Fibroblast of skin of left biceps (primary cell): ENCODE data around the gene ZNF304.
"Not testable (repeated sequence)": the region's sequence is repeated elsewhere in the genome, so short reads cannot be mapped to it uniquely, and the experiment has no call there.

Source experiments
- DNase-seq, 2 experiments: peaks; one replicate each; pipeline ENCODE4 v3.0.0-alpha.2; 2013; ENCODE audit warnings: low read depth in 2 of 2

The ZNF304 gene

GRCh38 chr19:57362419-57362818 lies 11.3 kb downstream of the ZNF304 start:
- DNase-seq, result no peak

DNA sequence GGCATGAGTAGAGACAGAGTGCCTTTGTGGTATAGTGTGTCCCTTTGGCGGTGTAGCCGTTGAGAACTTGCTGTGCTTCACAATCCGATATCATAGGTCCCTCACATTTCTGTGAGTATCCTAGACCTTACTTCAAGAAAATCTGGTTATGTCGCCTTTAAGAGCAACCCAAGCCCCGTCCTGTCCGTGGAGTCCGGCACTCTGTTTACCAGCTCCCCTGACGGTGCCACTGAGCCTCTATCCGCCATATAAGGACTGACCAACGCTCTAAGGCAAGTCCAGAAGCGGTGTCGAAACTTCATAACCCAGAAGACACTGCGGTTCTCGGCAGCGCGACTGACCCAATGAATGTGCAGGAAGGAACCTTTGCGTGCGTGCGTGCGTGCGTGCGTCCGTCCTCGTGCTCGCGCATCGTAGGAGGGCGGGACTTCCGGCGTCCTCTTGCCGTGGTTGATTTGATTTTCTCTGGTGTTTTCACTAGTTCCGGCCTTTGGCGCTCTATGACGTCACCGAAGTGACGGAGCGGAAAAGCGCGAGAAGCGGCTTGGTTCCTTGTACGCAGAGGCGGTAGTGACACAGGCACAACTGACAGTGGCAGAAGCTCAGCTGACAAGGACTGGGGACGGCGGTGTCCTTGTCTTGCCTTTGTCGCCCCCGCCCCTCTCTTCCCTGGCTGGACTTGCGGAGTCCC lies 12.1 kb downstream of the ZNF304 start, which contains the start of the genes TRAPPC2B and ZNF547:
Gene TRAPPC2B, plus strand, starts transcription at position 555 of the 691 bp plus-strand sequence. CDS start 1,283 bp downstream, outside the sequence.
Gene ZNF547, plus strand, starts transcription at position 555 of the 691 bp plus-strand sequence. CDS start 5,005 bp downstream, outside the sequence.
- DNase-seq, result peak; percentile 99

DNA sequence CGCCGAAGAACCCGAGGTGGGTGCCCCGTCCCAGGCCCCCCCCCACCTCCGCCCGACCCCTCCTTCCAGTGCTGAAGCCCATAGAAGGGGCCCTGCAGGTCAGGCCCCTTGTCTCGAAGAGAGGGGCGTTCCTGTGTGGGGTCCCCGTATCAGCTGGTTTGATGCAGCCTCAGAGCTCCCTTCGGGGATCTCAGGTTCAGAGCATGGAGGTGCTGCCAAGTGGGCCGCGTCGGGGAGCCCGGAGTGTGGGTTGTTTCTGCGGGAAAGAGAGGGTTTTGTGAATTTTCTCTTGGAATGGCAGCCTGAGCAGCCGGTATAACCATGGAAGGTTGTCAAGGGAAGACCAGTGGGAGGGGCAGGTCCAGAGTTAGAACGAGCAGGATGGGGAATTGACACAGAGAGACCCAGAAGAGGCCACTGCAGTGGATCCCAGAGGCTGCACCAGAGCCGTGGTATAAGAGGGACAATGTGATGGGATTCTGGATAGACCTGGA lies 12.7 kb downstream of the ZNF304 start:
- DNase-seq, result no peak

DNA sequence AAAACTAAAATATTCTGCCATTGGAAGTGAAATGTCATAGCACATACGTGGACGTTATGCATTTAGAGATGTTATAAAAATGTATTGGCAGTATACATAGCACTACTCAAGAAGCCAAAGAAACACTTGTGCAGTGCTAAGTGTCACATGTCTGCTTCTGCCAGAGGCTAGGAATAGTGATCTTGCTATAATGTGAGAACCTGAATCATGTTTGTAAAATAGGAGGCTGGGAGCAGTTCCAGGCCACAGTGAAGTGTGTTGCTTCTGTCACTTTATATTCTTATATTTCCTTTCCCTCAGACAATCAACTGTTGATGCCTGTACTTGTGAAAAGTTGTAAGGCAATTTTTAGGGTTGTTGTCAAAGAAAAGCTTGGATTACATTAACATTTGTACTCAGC lies 15.7 kb downstream of the ZNF304 start:
- DNase-seq, result no peak

DNA sequence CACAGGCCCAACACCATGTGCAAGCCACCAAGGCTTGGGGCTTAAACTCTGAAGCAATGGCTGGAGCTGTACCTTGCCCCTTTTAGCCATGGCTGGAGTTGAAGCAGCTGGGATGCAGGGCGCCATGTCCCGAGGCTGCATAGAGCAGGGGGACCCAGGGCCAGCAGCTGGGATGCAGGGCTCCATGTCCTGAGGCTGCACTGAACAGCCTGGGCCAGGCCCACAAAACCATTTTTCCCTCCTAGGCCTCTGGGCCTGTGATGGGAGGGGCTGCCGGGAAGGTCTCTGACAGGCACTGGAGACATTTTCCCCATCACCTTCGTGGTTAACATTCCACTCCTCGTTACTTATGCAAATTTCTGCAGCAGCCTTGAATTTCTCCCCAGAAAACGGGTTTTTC lies 23.1 kb downstream of the ZNF304 start:
- no peak for DNase-seq

DNA sequence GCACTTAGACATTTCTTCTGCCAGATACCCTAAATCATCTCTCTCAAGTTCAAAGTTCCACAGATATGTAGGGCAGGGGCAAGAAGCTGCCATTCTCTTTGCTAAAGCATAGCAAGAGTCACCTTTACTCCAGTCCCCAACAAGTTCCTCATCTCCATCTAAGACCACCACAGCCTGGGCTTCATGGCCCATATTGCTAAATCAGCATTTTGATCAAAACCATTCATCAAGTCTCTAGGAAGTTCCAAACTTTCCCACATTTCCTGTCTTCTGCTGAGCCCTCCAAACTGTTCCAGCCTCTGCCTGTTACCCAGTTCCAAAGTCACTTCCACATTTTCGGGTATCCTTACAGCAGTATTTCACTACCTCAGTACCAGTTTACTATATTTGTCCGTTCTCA lies 23.6 kb downstream of the ZNF304 start:
- DNase-seq, result not testable (repeated sequence)

GRCh38 chr19:57376151-57376550 lies 25.1 kb downstream of the ZNF304 start:
- DNase-seq, result no peak

DNA sequence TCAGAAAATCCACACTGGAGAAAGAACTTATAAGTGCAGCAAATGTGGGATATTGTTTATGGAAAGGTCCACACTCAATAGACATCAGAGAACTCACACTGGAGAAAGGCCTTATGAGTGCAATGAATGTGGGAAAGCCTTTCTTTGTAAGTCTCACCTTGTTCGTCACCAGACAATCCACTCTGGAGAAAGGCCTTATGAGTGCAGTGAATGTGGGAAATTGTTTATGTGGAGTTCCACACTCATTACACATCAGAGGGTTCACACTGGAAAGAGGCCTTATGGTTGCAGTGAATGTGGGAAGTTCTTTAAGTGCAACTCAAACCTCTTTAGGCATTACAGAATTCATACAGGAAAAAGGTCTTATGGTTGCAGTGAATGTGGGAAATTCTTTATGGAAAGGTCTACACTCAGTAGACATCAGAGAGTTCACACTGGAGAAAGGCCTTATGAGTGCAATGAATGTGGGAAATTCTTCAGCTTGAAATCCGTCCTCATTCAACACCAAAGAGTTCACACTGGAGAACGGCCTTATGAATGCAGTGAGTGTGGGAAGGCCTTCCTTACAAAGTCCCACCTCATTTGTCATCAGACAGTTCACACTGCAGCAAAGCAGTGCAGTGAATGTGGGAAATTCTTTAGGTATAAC lies 26.6 kb downstream of the ZNF304 start:
- DNase-seq, result no peak

DNA sequence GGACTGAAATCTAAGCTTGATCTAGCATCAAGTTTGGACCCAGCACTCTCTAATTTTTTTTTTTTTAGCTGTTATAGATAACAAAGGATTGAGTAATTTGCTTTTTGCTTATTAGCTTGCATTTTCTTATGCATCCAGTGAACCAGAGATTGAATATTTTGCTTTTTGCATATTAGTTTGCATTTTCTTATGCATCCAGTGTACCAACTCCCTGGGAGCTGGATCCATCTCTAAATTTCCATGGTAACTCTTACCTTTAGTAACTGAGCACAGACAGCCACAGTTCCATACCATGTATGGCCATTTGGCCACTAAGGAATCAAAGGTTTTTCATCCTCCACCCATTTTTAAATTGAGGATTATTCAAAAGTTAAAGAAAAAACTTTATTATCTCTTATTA lies 29.9 kb downstream of the ZNF304 start:
- no peak for DNase-seq

DNA sequence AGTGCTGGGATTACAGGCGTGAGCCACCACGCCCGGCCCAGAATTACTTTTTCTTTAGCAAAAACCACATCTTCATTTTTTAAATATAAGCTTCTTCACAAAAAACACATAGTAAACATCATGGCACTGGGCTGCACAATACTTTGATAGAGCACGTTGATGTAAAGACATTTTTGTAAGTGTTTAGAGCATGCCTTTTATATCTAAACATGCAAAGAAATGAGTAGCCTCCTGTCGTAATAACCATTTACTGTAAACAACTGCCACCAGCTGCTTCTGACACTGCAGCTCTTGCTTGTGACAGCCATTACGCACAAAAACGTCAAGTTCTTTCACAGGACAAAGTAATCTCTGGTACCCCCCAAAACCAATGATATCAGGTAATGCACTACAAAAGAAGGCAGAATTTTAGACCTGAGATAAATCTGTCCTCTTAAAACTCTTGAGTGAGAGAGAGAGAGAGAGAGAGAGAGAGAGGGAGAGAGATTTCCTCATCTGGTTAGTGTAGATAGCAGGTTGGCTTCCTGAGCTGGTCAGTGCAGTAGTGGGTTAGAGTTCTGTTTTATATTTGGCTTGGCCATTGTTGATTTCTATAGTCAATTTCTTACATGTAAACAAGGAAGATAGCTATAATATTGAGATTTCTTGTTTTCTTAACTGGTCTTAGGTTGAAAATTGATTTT lies 31.9 kb downstream of the ZNF304 start:
- DNase-seq, result no peak

GRCh38 chr19:57389194-57389729 lies 38.2 kb downstream of the ZNF304 start:
- no peak for DNase-seq

DNA sequence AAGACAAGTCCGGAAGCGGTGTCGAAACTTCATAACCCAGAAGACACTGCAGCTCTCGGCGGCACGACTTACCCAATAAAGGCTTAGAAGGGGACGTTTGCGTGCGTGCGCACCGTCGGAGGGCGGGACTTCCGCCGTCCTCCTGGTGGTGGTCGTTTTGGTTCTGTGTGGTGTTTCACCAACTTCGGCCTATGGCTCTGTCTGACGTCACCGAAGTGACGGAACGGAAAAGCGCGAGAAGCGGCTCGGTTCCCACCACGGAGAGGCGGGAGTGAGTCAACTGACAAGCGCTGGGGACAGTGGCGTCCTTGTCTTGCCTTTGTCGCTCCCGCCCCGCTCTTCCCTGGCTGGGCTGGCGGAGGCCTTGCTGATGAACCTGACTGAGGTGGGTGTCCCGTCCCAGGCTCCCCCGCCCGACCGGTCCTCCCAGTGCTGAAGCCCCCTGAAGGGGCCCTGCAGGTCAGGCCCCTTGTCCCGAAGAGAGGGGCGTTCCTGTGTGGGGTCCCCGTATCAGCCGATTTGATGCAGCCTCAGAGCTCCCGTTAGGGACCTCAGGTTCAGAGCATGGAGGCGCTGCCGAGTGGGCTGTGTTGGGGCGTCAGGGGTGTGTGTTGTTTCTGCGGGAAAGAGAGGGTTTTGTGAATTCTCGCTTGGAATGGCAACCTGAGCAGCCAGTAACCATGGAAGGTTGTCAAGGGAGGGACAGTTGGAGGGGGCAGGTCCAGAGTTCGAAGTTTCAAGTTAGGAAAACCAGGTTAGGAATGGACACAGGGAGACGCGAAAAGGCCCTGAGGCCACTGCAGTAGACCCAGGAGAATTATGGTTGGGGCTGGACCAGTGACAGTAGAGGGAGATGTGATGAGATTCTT lies 38.9 kb downstream of the ZNF304 start, which contains the start of gene ZNF548:
Gene ZNF548, plus strand, starts transcription at position 125 of the 869 bp plus-strand sequence. Its CDS starts 246 bp downstream, at position 371.
- peak; percentile 98 for DNase-seq

- no peak for DNase-seq
These were observed 44.6 kb downstream of the ZNF304 start for GRCh38 chr19:57395710-57396109.

GRCh38 chr19:57398868-57399267 lies 47.8 kb downstream of the ZNF304 start:
- no peak for DNase-seq

DNA sequence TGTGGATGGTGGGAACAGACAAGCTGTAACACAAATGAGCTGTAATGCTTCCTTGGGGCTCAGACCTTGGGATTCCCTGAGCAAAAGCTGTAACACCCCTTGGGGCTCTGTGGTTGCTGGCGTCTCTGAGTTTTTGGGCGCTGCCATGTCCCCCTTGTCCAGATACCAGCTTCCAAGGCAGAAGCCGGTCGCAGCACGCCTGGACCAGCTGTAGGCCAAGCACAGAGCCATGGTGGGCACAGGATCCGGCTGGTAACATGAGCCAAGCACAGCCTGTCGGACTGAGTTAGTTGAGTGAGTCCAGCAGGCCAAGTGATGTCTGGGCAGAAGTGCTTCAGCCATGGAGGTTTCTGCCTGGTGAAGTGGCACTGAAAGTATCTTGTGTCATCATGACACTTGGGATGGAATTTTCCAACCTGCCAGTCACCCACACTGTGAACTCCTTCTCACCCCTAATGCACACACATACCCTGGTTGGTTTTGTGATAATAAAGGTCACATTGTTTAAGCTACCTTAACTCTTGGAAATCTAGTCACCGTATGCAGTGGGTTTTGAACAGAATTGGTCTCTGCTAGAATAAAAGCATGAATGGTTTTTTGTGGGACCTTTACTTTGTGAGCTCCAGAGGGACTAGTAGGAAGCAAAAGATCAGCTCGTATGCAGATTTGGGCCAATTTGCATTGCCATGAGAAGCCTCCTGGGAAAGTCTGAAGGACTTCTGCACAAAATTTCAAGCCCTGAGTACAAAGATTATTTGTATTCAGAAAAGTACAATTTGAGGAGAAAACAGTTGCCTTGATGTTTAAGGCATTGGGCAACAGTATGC lies 52.9 kb downstream of the ZNF304 start:
- no peak for DNase-seq

DNA sequence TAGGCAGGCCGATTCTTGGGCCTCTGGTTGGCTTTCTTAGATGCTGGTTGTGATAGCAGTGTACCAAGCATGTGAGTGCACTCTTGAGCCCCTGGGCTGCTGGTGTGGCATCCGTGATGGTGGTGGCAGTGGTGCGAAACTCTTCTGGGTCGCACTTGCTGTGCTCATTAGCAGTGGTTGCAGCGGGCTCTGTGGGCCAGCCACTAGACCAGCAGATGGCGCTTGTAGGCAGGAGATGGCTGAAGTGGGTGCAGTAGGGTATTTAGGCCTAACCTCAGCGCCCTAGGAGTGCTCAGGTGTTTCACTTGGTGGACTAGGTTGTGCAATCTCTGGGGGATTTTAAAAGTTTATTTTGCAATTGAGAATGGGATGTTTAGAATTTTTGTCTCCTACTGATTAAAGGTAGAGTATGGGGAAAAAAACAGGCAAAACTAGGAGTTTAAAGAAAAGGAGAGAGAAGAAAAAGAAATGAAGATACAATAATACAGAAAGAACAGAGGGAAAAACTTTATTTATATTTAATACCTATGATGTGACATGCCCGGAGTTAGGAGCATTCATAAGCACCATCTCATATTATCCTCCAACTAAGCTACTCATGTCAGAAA lies 55.5 kb downstream of the ZNF304 start:
- DNase-seq, result no peak
